A673 (cell line): Measurements from ENCODE around the gene CPNE5. TPM values are rescaled to one million over a fixed set of nuclear protein-coding genes. Genes with fewer than 3 reads are reported as not detected.

Source experiments
- BruUV-seq: library from RNA; stranded (reverse); fragments of 400-500 nt; replicated peaks from 2 replicates; lab custom pipeline; 2021; lab: Mats Ljungman, UMichigan
- CTCF ChIA-PET: fragments of 300-600 bp; sonication (Branson Sonifier 250); formaldehyde crosslinking; loops from one replicate; lab custom pipeline; 2022; ENCODE audit warnings: antibody characterized with exemption; lab: Charles Lee
- POLR2A ChIA-PET: fragments of 300-600 bp; sonication (Branson Sonifier 250); formaldehyde crosslinking; loops from one replicate; lab custom pipeline; 2022; ENCODE audit warnings: antibody characterized with exemption; ENCODE audit not compliant: low non-redundant PET; lab: Charles Lee
- DNase-seq: peaks from one replicate; pipeline ENCODE4 v3.0.0-alpha.2; 2015; ENCODE audit warnings: low spot score
- H3K27ac ChIP-seq: fragments of 200-600 bp; sonication (generic); 2 replicates; pipeline ENCODE4 v1.5.1; 2016; ENCODE audit warnings: mixed run types, low read depth, mild to moderate bottlenecking, mixed read lengths, antibody characterized with exemption, low read length; ENCODE audit not compliant: poor library complexity, severe bottlenecking
- H3K27me3 ChIP-seq: fragments of 200-600 bp; sonication (generic); replicated peaks from 2 replicates; pipeline ENCODE4 v1.6.1; 2017; ENCODE audit warnings: mixed run types, low read depth, mild to moderate bottlenecking, mixed read lengths, antibody characterized with exemption, low read length; ENCODE audit not compliant: insufficient read depth, poor library complexity
- H3K36me3 ChIP-seq: fragments of 200-600 bp; sonication (generic); 2 replicates; pipeline ENCODE4 v1.6.1; 2016; ENCODE audit warnings: mixed run types, mild to moderate bottlenecking, mixed read lengths, antibody characterized with exemption, low read length; ENCODE audit not compliant: insufficient read depth, poor library complexity, severe bottlenecking
- H3K4me1 ChIP-seq: fragments of 200-600 bp; sonication (generic); 2 replicates; pipeline ENCODE4 v1.6.1; 2017; ENCODE audit warnings: mixed run types, mild to moderate bottlenecking, mixed read lengths, antibody characterized with exemption, low read length; ENCODE audit not compliant: insufficient read depth, poor library complexity, severe bottlenecking
- H3K4me3 ChIP-seq: fragments of 200-600 bp; sonication (generic); 2 replicates; pipeline ENCODE4 v1.5.1; 2016; ENCODE audit warnings: low read depth, mixed run types, mild to moderate bottlenecking, mixed read lengths, low read length; ENCODE audit not compliant: poor library complexity, severe bottlenecking
- H3K9me3 ChIP-seq: fragments of 200-600 bp; sonication (generic); 2 replicates; pipeline ENCODE4 v1.6.1; 2016; ENCODE audit warnings: mixed run types, low read depth, mild to moderate bottlenecking, mixed read lengths, antibody characterized with exemption, low read length; ENCODE audit not compliant: poor library complexity, severe bottlenecking
- EZH2 ChIP-seq: fragments of 200-600 bp; sonication (generic); IDR thresholded peaks from 2 replicates; pipeline ENCODE4 v1.6.1; 2017; ENCODE audit warnings: borderline replicate concordance, low read depth, mild to moderate bottlenecking, mixed read lengths, antibody characterized with exemption, low read length; ENCODE audit not compliant: poor library complexity, severe bottlenecking
- intact Hi-C: fragments of 100-400 bp; cut with micrococcal nuclease; formaldehyde crosslinking; loops from one replicate; pipeline ENCODE4 v1.10.0; 2022; ENCODE audit not compliant: unreplicated experiment
- total RNA-seq: library from RNA; stranded (reverse); gene quantifications from 2 replicates; pipeline ENCODE4 v1.2.3, GENCODE V29; 2021
- TF ChIP-seq, protein P1 (sequence below): fragments of 300-800, 200-600 bp; sonication (generic); conservative IDR thresholded peaks from 2 replicates; pipeline ENCODE4 v1.5.1; 2017; ENCODE audit warnings: low read depth, mild to moderate bottlenecking, antibody characterized with exemption, low read length, moderate library complexity, mixed read lengths

The CPNE5 gene
- total RNA-seq, 1 experiment from 2014 or later: 0.13 TPM

DNA sequence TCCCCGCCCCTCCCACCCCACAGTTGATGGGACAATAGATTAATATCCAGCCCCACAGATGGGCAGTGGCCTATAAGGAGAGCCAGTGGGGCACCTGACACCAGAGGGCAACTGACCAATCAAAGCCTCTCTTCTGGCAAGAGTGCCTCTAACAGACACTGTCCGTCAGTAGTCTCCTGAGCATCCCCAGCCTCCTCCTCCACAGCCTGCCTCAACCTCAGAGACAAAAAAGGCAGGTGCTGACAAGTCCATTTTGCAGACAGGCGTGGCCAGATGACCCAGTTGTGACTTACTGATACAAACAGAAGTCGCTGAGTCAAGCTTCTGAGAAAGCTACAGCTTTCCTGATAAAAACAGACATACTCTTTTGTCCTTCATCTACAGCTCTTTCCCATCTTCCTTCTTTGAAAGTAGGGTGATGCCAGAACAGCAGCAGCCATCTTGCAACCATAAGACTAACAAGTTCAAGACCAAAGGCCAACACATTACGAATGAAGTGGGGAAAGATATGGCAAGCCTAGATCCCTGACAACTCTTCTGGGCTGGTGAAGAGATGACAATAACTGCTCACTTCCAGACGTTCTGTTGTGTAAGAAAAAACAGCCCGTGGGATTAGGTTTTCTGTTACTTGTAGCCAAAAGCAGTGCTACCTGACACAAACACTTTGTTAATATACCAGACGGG is 23.1 kb upstream of the CPNE5 start:
- no TSS peak for BruUV-seq
- no peaks in the 10 kb centered on the region for H3K27me3 ChIP-seq
- intact Hi-C loops: no loop called here
- DNase-seq: no peak
- H3K9me3 ChIP-seq: no peaks in the 10 kb centered on the region
- TF ChIP-seq EZH2: no peak
- ChIA-PET POLR2A (no interaction called here), CTCF (no interaction called here)
- H3K4me3 ChIP-seq: no peak overlapping the region
- H3K4me1 ChIP-seq: no peaks in the 10 kb centered on the region
- H3K27ac ChIP-seq: no peak overlapping the region
- H3K36me3 ChIP-seq: peaks cover 38% of the 10 kb centered on the region

DNA sequence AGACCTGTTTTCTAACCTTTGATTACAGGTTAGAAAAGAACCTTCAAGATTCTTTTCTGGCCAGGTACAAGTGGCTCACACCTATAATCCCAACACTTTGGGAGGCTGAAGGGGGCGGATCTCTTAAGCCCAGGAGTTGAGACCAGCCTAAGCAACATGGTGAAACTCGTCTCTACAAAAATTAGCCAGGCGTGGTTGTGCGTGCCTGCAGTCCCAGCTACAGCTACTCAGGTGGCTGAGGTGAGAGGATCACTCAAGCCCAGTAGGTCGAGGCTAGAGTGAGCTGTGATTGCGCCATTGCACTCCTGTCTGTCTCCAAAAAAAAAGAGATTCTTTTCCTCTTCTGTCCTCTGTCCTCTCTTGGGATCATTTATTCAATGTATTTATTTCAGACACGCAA is 20.9 kb upstream of the CPNE5 start:
- no peaks in the 10 kb centered on the region for H3K9me3 ChIP-seq
- peaks cover 41% of the 10 kb centered on the region for H3K36me3 ChIP-seq
- no TSS peak for BruUV-seq
- TF ChIP-seq EZH2: no peak
- TF ChIP-seq, protein P1, sequence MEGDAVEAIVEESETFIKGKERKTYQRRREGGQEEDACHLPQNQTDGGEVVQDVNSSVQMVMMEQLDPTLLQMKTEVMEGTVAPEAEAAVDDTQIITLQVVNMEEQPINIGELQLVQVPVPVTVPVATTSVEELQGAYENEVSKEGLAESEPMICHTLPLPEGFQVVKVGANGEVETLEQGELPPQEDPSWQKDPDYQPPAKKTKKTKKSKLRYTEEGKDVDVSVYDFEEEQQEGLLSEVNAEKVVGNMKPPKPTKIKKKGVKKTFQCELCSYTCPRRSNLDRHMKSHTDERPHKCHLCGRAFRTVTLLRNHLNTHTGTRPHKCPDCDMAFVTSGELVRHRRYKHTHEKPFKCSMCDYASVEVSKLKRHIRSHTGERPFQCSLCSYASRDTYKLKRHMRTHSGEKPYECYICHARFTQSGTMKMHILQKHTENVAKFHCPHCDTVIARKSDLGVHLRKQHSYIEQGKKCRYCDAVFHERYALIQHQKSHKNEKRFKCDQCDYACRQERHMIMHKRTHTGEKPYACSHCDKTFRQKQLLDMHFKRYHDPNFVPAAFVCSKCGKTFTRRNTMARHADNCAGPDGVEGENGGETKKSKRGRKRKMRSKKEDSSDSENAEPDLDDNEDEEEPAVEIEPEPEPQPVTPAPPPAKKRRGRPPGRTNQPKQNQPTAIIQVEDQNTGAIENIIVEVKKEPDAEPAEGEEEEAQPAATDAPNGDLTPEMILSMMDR: no peak
- H3K27me3 ChIP-seq: no peaks in the 10 kb centered on the region
- intact Hi-C loops: no loop called here
- DNase-seq: no peak
- H3K27ac ChIP-seq: no peak overlapping the region
- ChIA-PET POLR2A (no interaction called here), CTCF (no interaction called here)
- H3K4me3 ChIP-seq: no peak overlapping the region
- no peaks in the 10 kb centered on the region for H3K4me1 ChIP-seq

DNA sequence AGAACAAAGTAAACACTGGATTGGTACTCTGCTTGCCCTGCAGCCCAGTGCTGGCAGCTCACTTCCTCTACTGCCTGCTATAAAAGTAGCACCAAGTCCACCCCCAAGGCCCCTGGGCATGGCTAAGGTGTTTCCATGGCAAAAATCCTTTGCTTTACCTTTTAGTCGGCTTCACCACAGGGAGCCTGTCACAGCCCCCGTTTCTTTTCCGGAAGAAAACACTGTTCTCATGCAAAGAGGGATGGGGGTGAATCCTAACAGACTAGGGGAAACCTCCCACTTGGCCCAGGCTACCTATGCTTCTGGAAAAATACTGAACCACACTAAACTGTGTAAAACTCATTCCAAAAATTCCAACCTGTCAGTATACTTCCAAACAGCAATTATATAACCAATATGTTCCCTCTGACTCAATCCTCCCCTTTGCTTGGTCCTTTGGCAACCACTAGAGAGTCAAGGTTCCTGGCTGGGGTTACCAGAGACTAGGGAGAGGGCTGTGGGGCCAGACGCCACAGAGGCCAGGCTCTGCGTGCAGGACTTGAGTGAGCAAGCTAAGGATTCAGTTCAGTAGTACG is 19.2 kb upstream of the CPNE5 start:
- no peak for TF ChIP-seq EZH2
- TF ChIP-seq, protein P1: no peak
- peaks cover 43% of the 10 kb centered on the region for H3K36me3 ChIP-seq
- ChIA-PET CTCF (no interaction called here), POLR2A (no interaction called here)
- H3K9me3 ChIP-seq: no peaks in the 10 kb centered on the region
- BruUV-seq: no TSS peak
- H3K27ac ChIP-seq: no peak overlapping the region
- intact Hi-C loops: no loop called here
- no peaks in the 10 kb centered on the region for H3K27me3 ChIP-seq
- H3K4me1 ChIP-seq: peaks cover 6% of the 10 kb centered on the region
- DNase-seq: no peak
- no peak overlapping the region for H3K4me3 ChIP-seq
